ENCODE measurements around the gene ADIG.

DNA sequence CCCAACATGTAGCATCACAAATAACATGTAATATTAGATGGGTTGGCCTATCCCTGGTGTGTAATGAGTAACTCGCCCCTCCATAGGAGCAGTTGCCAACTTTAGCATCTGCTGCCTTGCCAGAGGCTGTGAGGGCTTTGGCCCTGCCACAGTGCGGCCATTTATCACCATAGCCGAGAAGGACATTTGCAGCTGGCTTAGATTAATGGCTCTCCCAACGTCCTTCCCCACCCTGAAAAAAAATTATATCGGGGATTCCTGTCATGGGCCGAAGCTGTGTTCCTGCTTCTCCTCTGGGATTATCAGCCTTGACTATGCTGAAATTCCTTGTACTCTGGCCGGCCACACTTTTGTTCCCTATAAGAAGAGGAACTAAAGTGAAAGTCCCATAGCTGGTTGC, 7.6 kb upstream of the ADIG start:
- TF ChIP-seq, protein P1, sequence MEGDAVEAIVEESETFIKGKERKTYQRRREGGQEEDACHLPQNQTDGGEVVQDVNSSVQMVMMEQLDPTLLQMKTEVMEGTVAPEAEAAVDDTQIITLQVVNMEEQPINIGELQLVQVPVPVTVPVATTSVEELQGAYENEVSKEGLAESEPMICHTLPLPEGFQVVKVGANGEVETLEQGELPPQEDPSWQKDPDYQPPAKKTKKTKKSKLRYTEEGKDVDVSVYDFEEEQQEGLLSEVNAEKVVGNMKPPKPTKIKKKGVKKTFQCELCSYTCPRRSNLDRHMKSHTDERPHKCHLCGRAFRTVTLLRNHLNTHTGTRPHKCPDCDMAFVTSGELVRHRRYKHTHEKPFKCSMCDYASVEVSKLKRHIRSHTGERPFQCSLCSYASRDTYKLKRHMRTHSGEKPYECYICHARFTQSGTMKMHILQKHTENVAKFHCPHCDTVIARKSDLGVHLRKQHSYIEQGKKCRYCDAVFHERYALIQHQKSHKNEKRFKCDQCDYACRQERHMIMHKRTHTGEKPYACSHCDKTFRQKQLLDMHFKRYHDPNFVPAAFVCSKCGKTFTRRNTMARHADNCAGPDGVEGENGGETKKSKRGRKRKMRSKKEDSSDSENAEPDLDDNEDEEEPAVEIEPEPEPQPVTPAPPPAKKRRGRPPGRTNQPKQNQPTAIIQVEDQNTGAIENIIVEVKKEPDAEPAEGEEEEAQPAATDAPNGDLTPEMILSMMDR (IDR thresholded peaks at IDR 0.05), result no peak
- TF ChIP-seq POLR2A (IDR thresholded peaks at IDR 0.05), result no peak
